Glomerular visceral epithelial cell (primary cell): ENCODE data around the gene CTH.
"Not testable (repeated sequence)": the region's sequence is repeated elsewhere in the genome, so short reads cannot be mapped to it uniquely, and the experiment has no call there.

Experiments used
- DNase-seq: peaks from one replicate; pipeline ENCODE4 v3.0.0-alpha.2; 2016; ENCODE audit errors: extremely low spot score

Gene CTH

DNA sequence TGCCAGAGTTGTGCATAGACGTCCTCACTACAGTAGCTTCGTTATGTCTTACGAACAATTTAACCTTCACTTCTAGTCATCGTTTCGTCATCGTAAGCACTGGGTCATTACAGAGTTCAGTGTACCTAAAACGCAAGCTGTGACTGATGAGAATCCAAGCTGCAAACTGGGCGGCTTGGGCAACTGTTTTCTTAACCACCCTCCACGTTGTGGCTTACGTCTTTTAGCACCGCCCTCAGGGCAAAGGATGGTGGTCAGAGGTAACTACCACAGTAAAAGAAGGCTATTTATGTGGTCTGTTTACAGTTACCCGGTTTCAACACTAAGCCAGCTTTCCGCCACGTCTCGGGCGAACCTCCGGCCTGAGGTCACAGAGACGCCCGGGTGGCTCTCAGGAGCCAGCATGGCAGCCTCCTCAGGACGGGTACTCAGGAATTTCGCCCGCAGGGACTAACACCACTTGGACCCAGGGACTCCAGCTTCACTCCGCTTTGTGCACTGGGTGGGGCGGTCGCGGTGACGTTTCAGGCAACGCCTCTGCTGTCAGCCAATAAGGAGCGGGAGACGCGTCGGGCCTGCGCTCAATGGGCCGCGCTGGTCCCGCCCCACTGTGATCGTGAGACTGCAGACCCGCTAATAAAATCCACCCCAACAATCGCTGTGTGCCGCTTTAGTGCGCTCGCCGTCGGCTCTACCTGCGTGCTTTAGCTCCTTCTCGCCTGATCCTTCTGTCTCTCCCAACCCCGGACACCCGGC is at the start of gene CTH:
TSS of gene CTH (plus strand) at position 665 of the 756 bp plus-strand sequence. CDS start 148 bp downstream, outside the sequence.
- peak; percentile 98 for DNase-seq

- peak; percentile 21 for DNase-seq
Measured at GRCh38 chr1:70361727-70362398, 49.2 kb upstream of the CTH start.

DNA sequence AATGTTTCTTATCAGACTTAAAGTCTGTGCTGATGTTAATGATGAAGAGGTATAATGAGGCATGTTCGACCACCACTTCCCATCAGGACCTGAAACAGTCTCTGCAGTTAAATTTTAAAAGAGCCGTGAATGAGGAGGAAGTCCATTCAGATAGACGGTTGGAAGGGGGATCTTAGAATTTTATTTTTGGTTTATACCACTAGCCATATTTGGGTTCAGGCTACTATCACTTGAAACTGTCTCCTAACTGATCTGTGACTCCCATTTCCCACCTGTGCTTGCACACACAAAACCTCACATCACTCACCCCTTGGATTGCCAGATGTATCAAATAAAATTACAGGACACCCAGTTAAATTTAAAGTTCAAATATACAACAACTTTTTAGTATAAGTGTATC is 46.6 kb upstream of the CTH start:
- DNase-seq = no peak

DNA sequence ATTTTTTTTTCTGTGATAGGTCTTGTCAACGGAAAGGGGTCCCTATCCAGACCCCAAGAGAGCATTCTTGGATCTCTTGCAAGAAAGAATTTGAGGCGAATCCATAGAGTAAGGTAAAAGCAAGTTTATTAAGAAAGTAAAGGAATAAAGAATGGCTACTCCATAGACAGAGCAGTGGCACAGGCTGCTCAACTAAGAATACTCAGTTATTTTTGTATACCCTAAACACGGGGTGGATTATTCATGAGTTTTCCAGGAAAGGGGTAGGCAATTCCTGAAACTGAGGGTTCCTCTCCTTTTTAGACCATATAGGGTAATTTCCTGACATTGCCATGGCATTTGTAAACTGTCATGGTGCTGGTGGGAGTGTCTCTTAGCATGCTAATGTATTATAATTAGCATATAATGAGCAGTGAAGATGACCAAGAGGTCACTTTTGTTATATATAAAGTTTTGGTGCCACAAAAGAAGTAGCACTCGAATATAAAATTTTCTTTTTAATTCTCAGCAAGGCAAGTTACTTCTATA is 44.6 kb upstream of the CTH start:
- not testable (repeated sequence) for DNase-seq

DNA sequence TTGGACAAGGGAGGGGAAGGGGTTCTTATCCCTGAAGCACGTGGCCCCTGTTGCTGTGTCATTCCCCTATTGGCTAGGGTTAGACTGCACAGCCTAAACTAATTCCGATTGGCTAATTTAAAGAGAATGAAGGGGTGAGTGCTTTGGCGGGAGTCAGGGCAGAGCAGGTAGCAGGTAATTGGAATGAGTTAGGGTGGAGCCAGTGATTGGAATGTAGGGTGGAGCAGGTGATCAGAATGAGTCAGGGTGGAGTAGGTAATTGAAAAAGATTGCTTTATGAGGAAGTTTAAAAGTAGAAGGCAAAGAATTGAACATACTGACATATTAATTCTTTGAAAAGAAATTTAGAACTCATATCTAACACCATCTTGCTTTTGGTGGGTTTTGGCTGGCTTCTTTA is 44.1 kb upstream of the CTH start:
- not testable (repeated sequence) for DNase-seq

GRCh38 chr1:70367397-70367796 is 43.7 kb upstream of the CTH start:
- DNase-seq = not testable (repeated sequence)

DNA sequence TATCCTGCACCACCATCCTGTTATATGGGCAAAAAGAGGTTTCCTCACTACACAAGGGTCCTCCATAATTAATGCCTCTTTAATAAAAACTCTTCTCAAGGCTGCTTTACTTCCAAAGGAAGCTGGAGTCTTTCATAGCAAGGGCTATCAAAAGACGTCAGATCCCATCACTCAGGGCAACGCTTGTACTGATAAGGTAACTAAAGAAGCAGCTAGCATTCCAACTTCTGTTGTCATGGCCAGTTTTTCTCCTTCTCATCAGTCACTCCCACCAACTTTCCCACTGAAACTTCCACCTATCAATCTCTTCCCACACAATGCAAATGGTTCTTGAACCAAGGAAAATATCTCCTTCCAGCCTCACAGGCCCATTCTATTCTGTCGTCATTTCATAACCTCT is 39.5 kb upstream of the CTH start:
- DNase-seq = not testable (repeated sequence)

- no peak for DNase-seq
Measured at GRCh38 chr1:70372426-70372825, 38.6 kb upstream of the CTH start.

DNA sequence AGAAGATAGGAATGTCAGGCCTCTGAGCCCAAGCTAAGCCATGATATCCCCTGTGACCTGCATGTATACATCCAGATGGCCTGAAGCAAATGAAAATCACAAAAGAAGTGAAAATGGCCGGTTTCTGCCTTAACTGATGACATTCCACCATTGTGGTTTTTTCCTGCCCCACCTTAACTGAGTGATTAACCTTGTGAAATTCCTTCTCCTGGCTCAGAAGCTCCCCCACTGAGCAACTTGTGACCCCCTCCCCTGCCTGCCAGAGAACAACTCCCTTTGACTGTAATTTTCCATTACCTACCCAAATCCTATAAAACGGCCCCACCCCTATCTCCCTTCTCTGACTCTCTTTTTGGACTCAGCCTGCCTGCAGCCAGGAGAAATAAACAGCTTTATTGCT is 37.5 kb upstream of the CTH start:
- DNase-seq = peak; percentile 40

DNA sequence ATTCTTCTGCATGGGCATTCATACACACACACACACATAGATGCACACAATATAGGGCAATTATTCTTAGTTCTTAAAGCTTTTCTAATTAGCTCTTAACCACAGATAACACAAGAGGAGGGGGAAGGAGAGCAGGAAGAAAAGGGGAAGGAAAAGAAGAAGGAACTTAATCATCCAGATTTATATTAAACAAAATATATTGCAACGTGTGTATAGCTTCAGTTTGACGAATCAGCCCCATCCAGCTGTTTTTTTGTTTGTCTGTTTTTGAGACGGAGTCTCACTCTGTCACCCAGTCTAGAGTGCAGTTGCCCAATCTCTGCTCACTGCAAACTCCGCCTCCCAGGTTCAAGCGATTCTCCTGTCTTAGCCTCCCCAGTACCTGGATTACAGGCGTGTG is 34.9 kb upstream of the CTH start:
- DNase-seq = no peak

GRCh38 chr1:70382682-70383081 is 28.4 kb upstream of the CTH start:
- DNase-seq = no peak

- no peak for DNase-seq
Measured at GRCh38 chr1:70383483-70383882, 27.6 kb upstream of the CTH start.

GRCh38 chr1:70384542-70384941 is 26.5 kb upstream of the CTH start:
- no peak for DNase-seq

DNA sequence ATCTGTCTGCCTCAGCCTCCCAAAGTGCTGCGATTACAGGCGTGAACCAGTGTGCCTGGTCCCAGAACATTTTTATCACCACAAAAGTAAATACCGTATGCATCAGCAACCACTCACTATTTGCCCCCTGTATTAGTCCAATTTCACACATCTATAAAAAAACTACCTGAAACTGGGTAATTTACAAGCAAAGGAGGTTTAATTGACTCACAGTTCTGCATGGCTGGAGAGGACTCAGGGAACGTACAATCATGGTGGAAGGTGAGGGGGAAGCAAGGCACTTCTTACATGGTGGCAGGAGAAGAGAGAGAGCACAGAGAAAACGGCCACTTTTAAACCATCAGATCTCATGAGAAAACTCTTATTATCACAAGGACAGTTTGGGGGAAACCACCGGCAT is 25.6 kb upstream of the CTH start:
- no peak for DNase-seq

GRCh38 chr1:70386121-70386520 is 24.9 kb upstream of the CTH start:
- DNase-seq = no peak

- no peak for DNase-seq
Measured at GRCh38 chr1:70387507-70387906, 23.6 kb upstream of the CTH start.

DNA sequence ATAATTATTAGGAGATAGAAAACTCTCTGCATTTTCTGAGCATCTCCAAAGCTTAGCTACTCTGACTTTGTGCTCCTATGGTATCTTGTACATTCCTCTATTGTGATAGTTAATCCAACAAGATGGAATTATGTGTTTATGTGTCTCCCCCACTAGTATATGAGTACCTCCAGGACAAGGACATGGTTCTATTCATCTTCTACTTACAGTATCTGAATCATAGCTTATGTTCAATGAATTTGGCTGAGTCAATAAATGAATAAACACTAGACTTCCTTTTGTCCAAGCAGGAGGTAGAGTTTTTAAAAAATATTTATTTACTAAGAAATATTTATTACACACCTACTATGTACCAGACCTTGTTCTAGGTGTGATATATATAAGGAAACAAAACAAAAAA is 18.4 kb upstream of the CTH start:
- no peak for DNase-seq

DNA sequence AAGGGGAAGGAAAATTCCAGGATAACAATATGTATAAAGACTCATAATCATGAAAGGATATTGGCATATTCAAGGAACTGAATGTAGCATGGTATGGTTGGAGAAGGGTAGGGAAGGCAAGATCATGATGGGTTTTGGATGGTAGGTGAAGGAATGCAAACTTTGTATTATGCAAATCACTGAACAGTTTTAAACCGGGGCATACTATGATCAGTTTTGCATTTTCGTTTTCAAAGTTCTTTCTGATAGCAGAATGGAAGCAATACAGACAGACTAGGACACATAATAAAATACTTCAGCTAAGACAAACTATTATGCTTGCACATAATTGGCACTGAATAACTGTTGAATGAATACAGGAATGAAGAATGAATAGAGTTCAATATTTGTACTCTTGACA is 14.5 kb upstream of the CTH start:
- DNase-seq = no peak

DNA sequence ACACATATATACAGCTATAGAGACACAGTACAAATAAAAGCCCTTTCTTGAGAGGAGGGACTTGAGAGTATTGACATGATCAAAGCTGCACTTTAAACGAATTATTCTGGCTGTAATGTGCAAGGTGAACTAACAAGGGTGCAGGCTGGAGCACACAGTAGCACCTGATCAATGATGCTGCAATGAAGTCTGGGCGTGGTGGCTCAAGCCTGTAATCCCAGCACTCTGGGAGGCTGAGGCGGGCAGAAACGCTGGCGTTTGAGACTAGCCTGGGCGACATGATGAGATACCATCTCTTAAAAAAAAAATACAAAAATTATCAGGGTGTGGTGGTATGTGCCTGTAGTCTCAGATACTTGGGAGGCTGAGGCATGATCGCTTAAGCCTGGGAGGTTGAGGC is 14.1 kb upstream of the CTH start:
- DNase-seq = no peak

DNA sequence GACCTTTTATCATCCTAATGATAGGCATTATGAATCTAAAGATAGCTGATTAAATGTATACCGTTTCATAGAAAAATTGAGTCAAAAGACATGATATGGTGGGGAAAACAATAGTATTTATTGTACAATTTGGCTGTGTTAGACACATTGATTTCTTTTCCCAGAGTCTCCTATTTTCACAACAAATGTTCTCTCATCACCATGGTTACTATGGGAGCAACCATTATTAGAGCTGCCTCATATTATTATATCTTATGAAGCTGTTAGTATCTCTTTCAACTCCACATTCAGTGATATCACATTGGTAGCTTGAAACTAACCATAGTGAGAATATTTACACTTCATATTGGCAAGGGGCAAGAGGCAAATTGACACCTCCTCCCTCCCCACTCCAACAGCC is 10.7 kb upstream of the CTH start:
- no peak for DNase-seq

DNA sequence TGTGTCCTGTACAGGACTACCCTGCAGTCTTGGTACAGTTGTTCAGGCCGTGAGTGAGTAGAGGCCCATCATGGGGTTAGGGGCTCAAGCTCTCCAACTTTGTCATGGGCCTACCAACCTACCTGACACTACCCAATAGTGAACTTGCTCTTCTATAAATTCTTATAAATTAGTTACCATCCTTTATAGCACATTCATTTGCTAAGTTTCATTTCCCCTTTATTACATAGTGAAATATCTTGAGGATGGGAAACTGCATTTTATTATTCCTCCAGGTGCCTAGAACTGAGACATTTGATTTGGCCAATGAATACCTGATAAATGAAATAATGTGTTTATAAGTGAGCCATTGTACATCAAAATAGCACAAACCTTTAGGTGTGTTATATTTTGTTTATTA is 9.1 kb upstream of the CTH start:
- DNase-seq = no peak

GRCh38 chr1:70403759-70404158 is 7.3 kb upstream of the CTH start:
- DNase-seq = no peak

DNA sequence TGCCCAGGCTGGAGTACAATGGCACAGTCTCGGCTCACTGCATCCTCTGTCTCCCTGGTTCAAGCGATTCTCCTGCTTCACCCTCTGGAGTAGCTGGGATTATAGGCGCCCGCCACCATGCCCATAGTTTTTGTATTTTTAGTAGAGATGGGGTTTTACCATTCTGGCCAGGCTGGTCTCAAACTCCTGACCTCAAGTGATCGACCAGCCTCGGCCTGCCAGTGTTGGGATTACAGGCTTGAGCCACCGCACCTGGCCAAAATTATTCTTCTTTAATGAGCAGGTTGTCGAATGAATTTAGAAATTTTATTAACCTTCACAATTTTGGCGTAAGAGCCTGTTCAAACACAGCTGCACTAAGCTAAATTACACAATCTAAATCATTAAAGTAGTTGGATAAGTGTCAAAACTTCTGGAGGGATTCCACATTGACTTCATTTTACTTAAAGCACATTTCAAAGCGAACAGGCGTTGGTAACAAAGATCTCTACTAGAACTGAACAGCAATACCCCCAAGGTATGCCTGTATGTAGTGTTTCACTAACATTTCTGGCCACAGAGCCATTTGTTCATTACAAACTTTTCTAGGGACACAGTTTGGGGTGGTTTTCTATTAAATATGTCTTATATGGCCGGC is 5.2 kb upstream of the CTH start:
- no peak for DNase-seq
